ENCODE results near the gene IMMP2L.

- TF ChIP-seq SIN3A (IDR thresholded peaks at IDR 0.05; ENCODE audit: borderline replicate concordance, insufficient read depth, low read length) (no peak), REST (IDR thresholded peaks at IDR 0.05; ENCODE audit: insufficient read depth in 1 of 2, low read depth in 2 of 2, low read length in 2 of 2) (no peak), TAF1 (IDR thresholded peaks at IDR 0.05; ENCODE audit: borderline replicate concordance, insufficient read depth, low read length) (no peak)
Observed at GRCh38 chr7:111053035-111053434, 509.3 kb downstream of the IMMP2L start.
